ENCODE results near the gene SRGAP2B.
"Not testable (repeated sequence)": the region's sequence is repeated elsewhere in the genome, so short reads cannot be mapped to it uniquely, and the experiment has no call there.

DNA sequence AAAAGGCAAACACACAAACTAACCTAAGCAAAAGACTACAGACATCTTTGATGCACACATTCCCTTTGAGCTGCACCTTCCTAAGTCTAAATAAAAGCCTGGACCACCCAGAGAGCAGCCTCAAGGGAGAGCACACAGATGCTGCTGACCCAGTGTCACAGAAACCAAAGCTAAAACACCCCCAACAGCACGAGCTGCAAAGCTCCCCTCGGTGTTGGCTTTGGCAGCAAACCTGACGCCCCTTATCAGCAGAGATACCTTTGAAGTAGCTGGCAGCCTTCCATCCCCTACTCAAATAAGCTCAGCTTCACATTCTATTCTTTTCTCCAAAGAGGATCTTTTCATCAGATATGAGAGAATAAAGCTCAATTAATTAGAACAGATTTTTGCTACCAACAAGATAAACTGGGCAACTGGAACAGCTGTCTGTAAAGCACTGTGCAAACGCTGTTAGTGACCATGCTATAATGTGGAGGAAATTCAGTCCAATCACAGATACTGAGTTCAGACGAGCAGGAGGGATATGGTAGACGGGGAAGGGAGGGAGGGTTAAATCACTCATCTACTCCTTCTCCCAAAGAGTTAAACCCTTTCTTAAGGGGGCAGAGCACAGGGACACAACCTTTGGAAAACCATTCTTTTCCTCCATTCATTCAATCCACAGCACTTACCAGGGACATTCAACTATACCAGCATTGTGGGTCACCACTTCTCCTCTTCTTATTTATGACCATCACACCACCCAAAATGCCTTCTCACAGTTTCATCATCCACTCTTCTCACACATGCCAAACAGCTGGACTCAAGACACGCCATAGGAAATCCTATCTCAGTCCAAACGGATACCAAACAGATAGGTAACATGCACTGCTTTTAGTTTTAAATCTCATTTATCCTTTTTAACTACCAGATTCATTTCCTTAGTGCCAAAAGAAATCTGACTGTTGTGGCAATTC, 148.3 kb downstream of the SRGAP2B start:
- TF ChIP-seq, protein P1, sequence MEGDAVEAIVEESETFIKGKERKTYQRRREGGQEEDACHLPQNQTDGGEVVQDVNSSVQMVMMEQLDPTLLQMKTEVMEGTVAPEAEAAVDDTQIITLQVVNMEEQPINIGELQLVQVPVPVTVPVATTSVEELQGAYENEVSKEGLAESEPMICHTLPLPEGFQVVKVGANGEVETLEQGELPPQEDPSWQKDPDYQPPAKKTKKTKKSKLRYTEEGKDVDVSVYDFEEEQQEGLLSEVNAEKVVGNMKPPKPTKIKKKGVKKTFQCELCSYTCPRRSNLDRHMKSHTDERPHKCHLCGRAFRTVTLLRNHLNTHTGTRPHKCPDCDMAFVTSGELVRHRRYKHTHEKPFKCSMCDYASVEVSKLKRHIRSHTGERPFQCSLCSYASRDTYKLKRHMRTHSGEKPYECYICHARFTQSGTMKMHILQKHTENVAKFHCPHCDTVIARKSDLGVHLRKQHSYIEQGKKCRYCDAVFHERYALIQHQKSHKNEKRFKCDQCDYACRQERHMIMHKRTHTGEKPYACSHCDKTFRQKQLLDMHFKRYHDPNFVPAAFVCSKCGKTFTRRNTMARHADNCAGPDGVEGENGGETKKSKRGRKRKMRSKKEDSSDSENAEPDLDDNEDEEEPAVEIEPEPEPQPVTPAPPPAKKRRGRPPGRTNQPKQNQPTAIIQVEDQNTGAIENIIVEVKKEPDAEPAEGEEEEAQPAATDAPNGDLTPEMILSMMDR (conservative IDR thresholded peaks at IDR 0.05) = not testable (repeated sequence)
- not testable (repeated sequence) for TF ChIP-seq ZFX (IDR thresholded peaks at IDR 0.05)
